Measurements from ENCODE around the gene TMEM179.

The TMEM179 gene

GRCh38 chr14:104573930-104574329 lies 30.6 kb downstream of the TMEM179 start:
- no peak for TF ChIP-seq CTCF (IDR thresholded peaks at IDR 0.05; ENCODE audit: low read depth, low read length, missing control alignments)
- no peak for DNase-seq (ENCODE audit: extremely low read depth, low read depth)
- H3K4me3 ChIP-seq (replicated peaks; ENCODE audit: low read depth, low read length), result no peak overlapping the region

GRCh38 chr14:104572668-104573067 lies 31.9 kb downstream of the TMEM179 start:
- no peak overlapping the region for H3K4me3 ChIP-seq (replicated peaks; ENCODE audit: low read depth, low read length)
- TF ChIP-seq CTCF (IDR thresholded peaks at IDR 0.05; ENCODE audit: low read depth, low read length, missing control alignments), result no peak
- no peak for DNase-seq (ENCODE audit: extremely low read depth, low read depth)

GRCh38 chr14:104572024-104572626 lies 32.4 kb downstream of the TMEM179 start:
- no peak overlapping the region for H3K4me3 ChIP-seq (replicated peaks; ENCODE audit: low read depth, low read length)
- DNase-seq (ENCODE audit: extremely low read depth, low read depth), result no peak
- no peak for TF ChIP-seq CTCF (IDR thresholded peaks at IDR 0.05; ENCODE audit: low read depth, low read length, missing control alignments)

GRCh38 chr14:104571246-104571645 lies 33.3 kb downstream of the TMEM179 start:
- no peak for TF ChIP-seq CTCF (IDR thresholded peaks at IDR 0.05; ENCODE audit: low read depth, low read length, missing control alignments)
- DNase-seq (ENCODE audit: extremely low read depth, low read depth), result no peak
- no peak overlapping the region for H3K4me3 ChIP-seq (replicated peaks; ENCODE audit: low read depth, low read length)

GRCh38 chr14:104569435-104569834 lies 35.1 kb downstream of the TMEM179 start:
- no peak for DNase-seq (ENCODE audit: extremely low read depth, low read depth)
- no peak for TF ChIP-seq CTCF (IDR thresholded peaks at IDR 0.05; ENCODE audit: low read depth, low read length, missing control alignments)
- no peak overlapping the region for H3K4me3 ChIP-seq (replicated peaks; ENCODE audit: low read depth, low read length)

DNA sequence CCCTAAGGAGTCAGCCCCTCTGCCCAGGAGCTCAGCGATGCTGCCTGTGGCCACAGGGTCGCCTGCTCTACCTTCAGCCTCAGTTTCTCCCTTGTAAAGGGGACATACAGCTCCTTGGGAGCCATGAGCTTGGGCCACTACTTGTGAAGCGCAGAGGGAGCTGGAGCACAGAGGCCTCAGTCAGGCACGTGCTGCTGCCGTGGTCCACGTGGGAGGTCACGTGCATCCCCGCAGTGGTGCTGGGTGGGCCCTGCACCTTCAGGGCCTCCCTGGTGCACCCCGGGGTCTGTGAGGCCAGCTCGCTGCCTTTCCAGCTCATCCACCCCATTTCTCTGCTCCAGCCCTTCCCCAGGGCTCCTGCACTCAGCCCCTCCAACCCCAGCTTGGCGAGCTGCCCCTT lies 36.0 kb downstream of the TMEM179 start:
- no peak for DNase-seq (ENCODE audit: extremely low read depth, low read depth)
- no peak for TF ChIP-seq CTCF (IDR thresholded peaks at IDR 0.05; ENCODE audit: low read depth, low read length, missing control alignments)
- no peak overlapping the region for H3K4me3 ChIP-seq (replicated peaks; ENCODE audit: low read depth, low read length)

- no peak overlapping the region for H3K4me3 ChIP-seq (replicated peaks; ENCODE audit: low read depth, low read length)
- DNase-seq (ENCODE audit: extremely low read depth, low read depth), result no peak
- TF ChIP-seq CTCF (IDR thresholded peaks at IDR 0.05; ENCODE audit: low read depth, low read length, missing control alignments), result no peak
Measured at GRCh38 chr14:104567957-104568225, 36.7 kb downstream of the TMEM179 start.
